ENCODE measurements around the gene CLEC16A.

Gene CLEC16A

GRCh38 chr16:11059588-11059987 lies 115.2 kb downstream of the CLEC16A start:
- FAIRE-seq (no peak), DNase-seq (ENCODE audit: low spot score) (no peak)

- FAIRE-seq (no peak), DNase-seq (ENCODE audit: low spot score) (no peak)
Measured at GRCh38 chr16:11060364-11060763, 116.0 kb downstream of the CLEC16A start.

- FAIRE-seq (no peak), DNase-seq (ENCODE audit: low spot score) (no peak)
Measured at GRCh38 chr16:11060842-11061241, 116.5 kb downstream of the CLEC16A start.

GRCh38 chr16:11061629-11062270 lies 117.4 kb downstream of the CLEC16A start:
- DNase-seq (ENCODE audit: low spot score) (no peak), FAIRE-seq (no peak)

GRCh38 chr16:11063448-11064201 lies 119.3 kb downstream of the CLEC16A start:
- DNase-seq (ENCODE audit: low spot score) (no peak), FAIRE-seq (no peak)

GRCh38 chr16:11064202-11064540 lies 119.8 kb downstream of the CLEC16A start:
- FAIRE-seq (no peak), DNase-seq (ENCODE audit: low spot score) (no peak)

- DNase-seq (ENCODE audit: low spot score) (no peak), FAIRE-seq (no peak)
Measured at GRCh38 chr16:11064851-11065250, 120.5 kb downstream of the CLEC16A start.

GRCh38 chr16:11066261-11066870 lies 122.0 kb downstream of the CLEC16A start:
- FAIRE-seq (no peak), DNase-seq (ENCODE audit: low spot score) (no peak)

- FAIRE-seq, result no peak
- DNase-seq (ENCODE audit: low spot score), result no peak
Measured at GRCh38 chr16:11067266-11067665, 122.9 kb downstream of the CLEC16A start.

GRCh38 chr16:11067697-11068141 lies 123.4 kb downstream of the CLEC16A start:
- no peak for FAIRE-seq
- DNase-seq (ENCODE audit: low spot score), result no peak

- no peak for DNase-seq (ENCODE audit: low spot score)
- no peak for FAIRE-seq
Measured at GRCh38 chr16:11071829-11072228, 127.5 kb downstream of the CLEC16A start.

- FAIRE-seq, result no peak
- no peak for DNase-seq (ENCODE audit: low spot score)
Measured at GRCh38 chr16:11072420-11073153, 128.2 kb downstream of the CLEC16A start.

GRCh38 chr16:11073407-11073999 lies 129.1 kb downstream of the CLEC16A start:
- no peak for DNase-seq (ENCODE audit: low spot score)
- no peak for FAIRE-seq

- DNase-seq (ENCODE audit: low spot score) (no peak), FAIRE-seq (no peak)
Measured at GRCh38 chr16:11074131-11074530, 129.8 kb downstream of the CLEC16A start.

GRCh38 chr16:11075163-11075562 lies 130.8 kb downstream of the CLEC16A start:
- FAIRE-seq, result no peak
- no peak for DNase-seq (ENCODE audit: low spot score)

GRCh38 chr16:11076259-11077018 lies 132.1 kb downstream of the CLEC16A start:
- no peak for FAIRE-seq
- DNase-seq (ENCODE audit: low spot score), result no peak

- DNase-seq (ENCODE audit: low spot score) (no peak), FAIRE-seq (no peak)
Measured at GRCh38 chr16:11078812-11079459, 134.6 kb downstream of the CLEC16A start.

- FAIRE-seq, result no peak
- no peak for DNase-seq (ENCODE audit: low spot score)
Measured at GRCh38 chr16:11079652-11080187, 135.4 kb downstream of the CLEC16A start.

- FAIRE-seq (no peak), DNase-seq (ENCODE audit: low spot score) (no peak)
Measured at GRCh38 chr16:11080327-11080967, 136.1 kb downstream of the CLEC16A start.
